CD8-positive, alpha-beta memory T cell (primary cell): ENCODE results near the gene IL10. TPM values are rescaled to one million over a fixed set of nuclear protein-coding genes. Genes with fewer than 3 reads are reported as not detected.
A peak's percentile ranks its signal among the peaks of the same experiment; 100 is the strongest.

Experiments
- CTCF ChIA-PET: fragments of 350-600 bp; sonication (Branson Sonifier 250); formaldehyde crosslinking; loops from one replicate; lab custom pipeline; 2021; ENCODE audit warnings: antibody characterized with exemption; lab: Charles Lee
- POLR2A ChIA-PET: fragments of 350-600 bp; sonication (Branson Sonifier 250); formaldehyde crosslinking; loops from one replicate; lab custom pipeline; 2021; ENCODE audit warnings: antibody characterized with exemption; lab: Charles Lee
- DNase-seq, 5 donors: peaks; one replicate each; pipeline versions ENCODE4 v3.0.0 to v3.0.0-alpha.2; 2020 to 2022; ENCODE audit warnings: mixed read lengths in 1 of 5
- H3K27ac ChIP-seq: one replicate; pipeline ENCODE4 v1.7.0; 2013; ENCODE audit warnings: low read depth, mild to moderate bottlenecking, low read length, moderate library complexity
- H3K27me3 ChIP-seq: 2 replicates; pipeline ENCODE4 v1.7.0; 2013; ENCODE audit warnings: low read length, mild to moderate bottlenecking; ENCODE audit not compliant: insufficient read depth, poor library complexity, severe bottlenecking
- H3K36me3 ChIP-seq: 2 replicates; pipeline ENCODE4 v1.7.0; 2013; ENCODE audit warnings: mild to moderate bottlenecking, low read length, moderate library complexity; ENCODE audit not compliant: insufficient read depth
- H3K4me1 ChIP-seq: 2 replicates; pipeline ENCODE4 v1.7.0; 2013; ENCODE audit warnings: mild to moderate bottlenecking, low read length, moderate library complexity; ENCODE audit not compliant: insufficient read depth
- H3K4me3 ChIP-seq: 2 replicates; pipeline ENCODE4 v1.7.0; 2013; ENCODE audit warnings: mild to moderate bottlenecking, low read length
- H3K9me3 ChIP-seq: 2 replicates; pipeline ENCODE4 v1.7.0; 2013; ENCODE audit warnings: mild to moderate bottlenecking, low read length
- H3K27ac Mint-ChIP-seq, 8 donors: one replicate each; pipeline ENCODE4 v1.8.0; 2020 to 2021; ENCODE audit warnings: mixed read lengths in 8 of 8, mild to moderate bottlenecking in 6 of 8, inconsistent platforms in 3 of 8, moderate library complexity in 3 of 8
- H3K27me3 Mint-ChIP-seq, 2 donors: one replicate each; pipeline ENCODE4 v1.8.0; 2020 to 2021; ENCODE audit warnings: mixed read lengths in 2 of 2, mild to moderate bottlenecking in 1 of 2, moderate library complexity in 1 of 2
- H3K36me3 Mint-ChIP-seq, 3 donors: one replicate each; pipeline ENCODE4 v1.8.0; 2020 to 2021; ENCODE audit warnings: mixed read lengths in 3 of 3, inconsistent platforms in 1 of 3, mild to moderate bottlenecking in 1 of 3
- H3K4me1 Mint-ChIP-seq, 3 donors: one replicate each; pipeline ENCODE4 v1.8.0; 2020 to 2021; ENCODE audit warnings: mixed read lengths in 3 of 3, inconsistent platforms in 1 of 3, mild to moderate bottlenecking in 1 of 3
- H3K4me3 Mint-ChIP-seq, 7 donors: one replicate each; pipeline ENCODE4 v1.8.0; 2020 to 2021; ENCODE audit warnings: mixed read lengths in 7 of 7, mild to moderate bottlenecking in 6 of 7, moderate library complexity in 4 of 7, inconsistent platforms in 2 of 7
- H3K9me3 Mint-ChIP-seq, 5 donors: one replicate each; pipeline ENCODE4 v1.8.0; 2020 to 2022; ENCODE audit warnings: mixed read lengths in 5 of 5, mild to moderate bottlenecking in 3 of 5, moderate library complexity in 2 of 5, inconsistent platforms in 1 of 5
- polyA plus RNA-seq: library from polyadenylated mRNA; unstranded; fragments of 300-500 nt; fragmentation: Illumina TruSeq; gene quantifications from one replicate; pipeline ENCODE4 v1.2.3, GENCODE V29; 2021
- total RNA-seq, 2 experiments: library from RNA; stranded (reverse); gene quantifications; one replicate each; pipeline ENCODE4 v1.2.3, GENCODE V29; 2021

The IL10 gene
- total and polyA plus RNA-seq, 3 experiments from 2014 or later = 0.33 to 7.6 (median 7.6) TPM

- peak; percentile 7 to 69 (median 67) for DNase-seq
- H3K27ac Mint-ChIP-seq = peak overlapping the region in 7 of 8 donors; percentile 9 to 85 (median 79)
- ChIA-PET CTCF (interaction anchor here (0.7 to 11.8 kb wide), 22 partner anchors 9 to 174 kb away, joined by 3 to 232 read pairs (median 4); partner anchors contain the start of genes IL10 and IL19), POLR2A (interaction anchor here (1.2 kb wide), 1 partner anchor 92 kb away, joined by 3 read pairs; no protein-coding TSS in a partner anchor)
- no peak overlapping the region for H3K4me3 Mint-ChIP-seq
- Histone ChIP-seq H3K4me1 (peaks cover 38% of the 10 kb centered on the region), H3K4me3 (no peak overlapping the region), H3K9me3 (no peaks in the 10 kb centered on the region), H3K36me3 (no peaks in the 10 kb centered on the region), H3K27me3 (no peaks in the 10 kb centered on the region), H3K27ac (no peak overlapping the region)
- H3K27me3 Mint-ChIP-seq = peaks cover 0 to 1% of the 10 kb centered on the region in 2 donors
- H3K4me1 Mint-ChIP-seq = peaks cover 31 to 46% (median 43%) of the 10 kb centered on the region in 3 donors
- H3K36me3 Mint-ChIP-seq = peaks cover 0 to 14% (median 0%) of the 10 kb centered on the region in 3 donors
- peaks cover 0 to 3% (median 2%) of the 10 kb centered on the region in 5 donors for H3K9me3 Mint-ChIP-seq
These were observed 36.3 kb upstream of the IL10 start for GRCh38 chr1:206808615-206809014.

GRCh38 chr1:206805357-206805756 lies 33.1 kb upstream of the IL10 start:
- Histone ChIP-seq H3K36me3 (no peaks in the 10 kb centered on the region), H3K4me1 (peaks cover 60% of the 10 kb centered on the region), H3K27ac (no peak overlapping the region), H3K9me3 (no peaks in the 10 kb centered on the region), H3K4me3 (no peak overlapping the region), H3K27me3 (no peaks in the 10 kb centered on the region)
- Mint-ChIP-seq H3K4me1 (peaks cover 54 to 73% (median 69%) of the 10 kb centered on the region in 3 donors), H3K4me3 (no peak overlapping the region), H3K9me3 (no peaks in the 10 kb centered on the region), H3K27me3 (peaks cover 0 to 3% of the 10 kb centered on the region in 2 donors), H3K36me3 (no peaks in the 10 kb centered on the region), H3K27ac (peak overlapping the region in 7 of 8 donors; percentile 85 to 98 (median 95))
- ChIA-PET CTCF (interaction anchor here (0.8 to 11.8 kb wide), 11 partner anchors 8 to 170 kb away, joined by 3 to 232 read pairs (median 3); partner anchors contain the start of gene DYRK3), POLR2A (interaction anchor here (0.9 to 2.6 kb wide), 2 partner anchors 70 to 104 kb away, joined by 3 to 13 read pairs; no protein-coding TSS in a partner anchor)
- DNase-seq = no peak

GRCh38 chr1:206804156-206804737 lies 32.0 kb upstream of the IL10 start:
- H3K27me3 Mint-ChIP-seq = peaks cover 0 to 3% of the 10 kb centered on the region in 2 donors
- DNase-seq = no peak
- ChIA-PET CTCF (interaction anchor here (0.9 to 11.8 kb wide), 15 partner anchors 9 to 173 kb away, joined by 3 to 232 read pairs (median 4); partner anchors contain the start of genes FCMR and IL10), POLR2A (interaction anchor here (0.7 to 2.6 kb wide), 10 partner anchors 10 to 104 kb away, joined by 3 to 13 read pairs (median 4); no protein-coding TSS in a partner anchor)
- no peaks in the 10 kb centered on the region for H3K36me3 Mint-ChIP-seq
- Histone ChIP-seq H3K27ac (peak overlapping the region; percentile 41), H3K27me3 (no peaks in the 10 kb centered on the region), H3K4me1 (peaks cover 58% of the 10 kb centered on the region), H3K9me3 (no peaks in the 10 kb centered on the region), H3K4me3 (no peak overlapping the region), H3K36me3 (no peaks in the 10 kb centered on the region)
- no peaks in the 10 kb centered on the region for H3K9me3 Mint-ChIP-seq
- H3K4me1 Mint-ChIP-seq = peaks cover 54 to 73% (median 72%) of the 10 kb centered on the region in 3 donors
- peak overlapping the region; percentile 85 to 99 (median 96) for H3K27ac Mint-ChIP-seq
- H3K4me3 Mint-ChIP-seq = peak overlapping the region in 4 of 7 donors; percentile 20 to 73 (median 24)

- peak overlapping the region; percentile 2 to 73 (median 27) for H3K4me3 Mint-ChIP-seq
- POLR2A ChIA-PET = interaction anchor here (0.6 to 2.6 kb wide), 14 partner anchors 11 to 119 kb away, joined by 3 to 13 read pairs (median 4); partner anchors contain the start of gene FCMR
- H3K27ac ChIP-seq = peak overlapping the region; percentile 41
These were observed 31.0 kb upstream of the IL10 start for GRCh38 chr1:206803221-206803730.

DNA sequence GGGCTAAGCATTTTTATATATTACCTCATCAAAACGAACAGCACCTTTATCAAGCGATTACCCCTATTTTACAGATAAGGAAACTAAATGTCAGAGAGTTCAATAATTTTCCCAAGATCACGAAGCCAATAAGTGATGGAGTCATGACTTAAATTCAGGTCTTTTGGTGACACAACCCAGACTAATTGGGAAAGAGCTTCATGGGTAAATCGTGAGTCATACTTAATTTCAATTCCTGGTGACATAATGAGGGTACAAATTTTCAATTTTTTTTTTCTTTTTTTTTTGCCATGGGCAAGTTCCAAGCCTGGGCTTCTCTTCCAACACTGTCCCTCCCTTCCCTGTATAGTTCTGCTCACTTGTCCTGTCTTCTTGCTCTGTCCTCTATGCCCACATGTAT lies 30.1 kb upstream of the IL10 start:
- ChIA-PET POLR2A (no interaction called here), CTCF (interaction anchor here (0.6 to 11.8 kb wide), 5 partner anchors 9 to 119 kb away, joined by 3 to 232 read pairs (median 7); partner anchors contain the start of gene FCMR)
- H3K4me1 Mint-ChIP-seq = peaks cover 56 to 77% (median 77%) of the 10 kb centered on the region in 3 donors
- Histone ChIP-seq H3K27me3 (no peaks in the 10 kb centered on the region), H3K27ac (peak overlapping the region; percentile 5), H3K9me3 (no peaks in the 10 kb centered on the region), H3K4me1 (peaks cover 56% of the 10 kb centered on the region), H3K36me3 (no peaks in the 10 kb centered on the region), H3K4me3 (no peak overlapping the region)
- H3K4me3 Mint-ChIP-seq = peak overlapping the region in 4 of 7 donors; percentile 6 to 73 (median 44)
- no peaks in the 10 kb centered on the region for H3K9me3 Mint-ChIP-seq
- DNase-seq = no peak
- peaks cover 0 to 2% of the 10 kb centered on the region in 2 donors for H3K27me3 Mint-ChIP-seq
- H3K27ac Mint-ChIP-seq = peak overlapping the region; percentile 85 to 99 (median 96)
- H3K36me3 Mint-ChIP-seq = no peaks in the 10 kb centered on the region

More at GRCh38 chr1:206803221-206803730, 31.0 kb upstream of the IL10 start:
- Mint-ChIP-seq H3K9me3 (no peaks in the 10 kb centered on the region), H3K27me3 (peaks cover 0 to 2% of the 10 kb centered on the region in 2 donors), H3K36me3 (no peaks in the 10 kb centered on the region), H3K27ac (peak overlapping the region; percentile 85 to 99 (median 96)), H3K4me1 (peaks cover 56 to 74% (median 73%) of the 10 kb centered on the region in 3 donors)
- Histone ChIP-seq H3K27me3 (no peaks in the 10 kb centered on the region), H3K4me1 (peaks cover 55% of the 10 kb centered on the region), H3K9me3 (no peaks in the 10 kb centered on the region), H3K4me3 (no peak overlapping the region), H3K36me3 (no peaks in the 10 kb centered on the region)
- CTCF ChIA-PET = interaction anchor here (0.7 to 11.8 kb wide), 13 partner anchors 8 to 172 kb away, joined by 3 to 232 read pairs (median 4); partner anchors contain the start of gene FCMR
- DNase-seq = peak; percentile 63 to 94 (median 91)

GRCh38 chr1:206801467-206801866 lies 29.2 kb upstream of the IL10 start:
- no peaks in the 10 kb centered on the region for H3K27me3 ChIP-seq
- CTCF ChIA-PET = interaction anchor here (1.3 to 11.8 kb wide), 2 partner anchors 8 to 67 kb away, joined by 3 to 232 read pairs; no protein-coding TSS in a partner anchor
- H3K36me3 ChIP-seq = no peaks in the 10 kb centered on the region
- Mint-ChIP-seq H3K27ac (peak overlapping the region; percentile 44 to 98 (median 89)), H3K9me3 (no peaks in the 10 kb centered on the region), H3K4me1 (peaks cover 55 to 69% (median 68%) of the 10 kb centered on the region in 3 donors), H3K27me3 (peaks cover 0 to 2% of the 10 kb centered on the region in 2 donors), H3K4me3 (no peak overlapping the region), H3K36me3 (no peaks in the 10 kb centered on the region)
- no peak overlapping the region for H3K27ac ChIP-seq
- POLR2A ChIA-PET = no interaction called here
- peaks cover 56% of the 10 kb centered on the region for H3K4me1 ChIP-seq
- H3K9me3 ChIP-seq = no peaks in the 10 kb centered on the region
- no peak for DNase-seq
- H3K4me3 ChIP-seq = no peak overlapping the region

- Mint-ChIP-seq H3K27ac (peak overlapping the region in 6 of 8 donors; percentile 46 to 98 (median 77)), H3K36me3 (no peaks in the 10 kb centered on the region), H3K9me3 (no peaks in the 10 kb centered on the region), H3K4me3 (no peak overlapping the region), H3K4me1 (peaks cover 52 to 68% (median 67%) of the 10 kb centered on the region in 3 donors), H3K27me3 (peaks cover 0 to 2% of the 10 kb centered on the region in 2 donors)
- DNase-seq = no peak
- H3K27ac ChIP-seq = no peak overlapping the region
- no peaks in the 10 kb centered on the region for H3K27me3 ChIP-seq
- H3K4me3 ChIP-seq = no peak overlapping the region
- no peaks in the 10 kb centered on the region for H3K36me3 ChIP-seq
- ChIA-PET CTCF (interaction anchor here (1.3 to 11.8 kb wide), 2 partner anchors 8 to 67 kb away, joined by 3 to 232 read pairs; no protein-coding TSS in a partner anchor), POLR2A (no interaction called here)
- peaks cover 54% of the 10 kb centered on the region for H3K4me1 ChIP-seq
- H3K9me3 ChIP-seq = no peaks in the 10 kb centered on the region
These were observed 28.6 kb upstream of the IL10 start for GRCh38 chr1:206800891-206801290.
